WTC11 (cell line): Measurements from ENCODE around the gene RIN3. TPM values are rescaled to one million over a fixed set of nuclear protein-coding genes. Genes with fewer than 3 reads are reported as not detected.

Source experiments
- ATAC-seq: fragments of 200-7000 bp; cut with Tn5 transposase; 2 replicates; pipeline ENCODE4 v1.10.0; 2021; ENCODE audit warnings: mild to moderate bottlenecking, moderate library complexity
- CTCF ChIA-PET: fragments of 300-600 bp; sonication (Branson Sonifier 250); formaldehyde crosslinking; loops from one replicate; lab custom pipeline; 2021; ENCODE audit warnings: antibody characterized with exemption; lab: Charles Lee
- POLR2A ChIA-PET: fragments of 350-600 bp; sonication (Branson Sonifier 250); formaldehyde crosslinking; loops from one replicate; lab custom pipeline; 2021; ENCODE audit warnings: antibody characterized with exemption; lab: Charles Lee
- DNase-seq: peaks from one replicate; pipeline ENCODE4 v3.0.0; 2021; ENCODE audit warnings: low spot score
- H3K27ac Mint-ChIP-seq: 2 replicates; pipeline ENCODE4 v1.8.0; 2021; ENCODE audit warnings: mixed read lengths
- H3K27me3 Mint-ChIP-seq: 2 replicates; pipeline ENCODE4 v1.8.0; 2021; ENCODE audit warnings: low read depth, mild to moderate bottlenecking, moderate library complexity, mixed read lengths
- H3K36me3 Mint-ChIP-seq: 2 replicates; pipeline ENCODE4 v1.8.0; 2021; ENCODE audit warnings: mixed read lengths
- H3K4me1 Mint-ChIP-seq: 2 replicates; pipeline ENCODE4 v1.8.0; 2022; ENCODE audit warnings: mixed read lengths
- H3K4me3 Mint-ChIP-seq: 2 replicates; pipeline ENCODE4 v1.8.0; 2021; ENCODE audit warnings: mild to moderate bottlenecking, moderate library complexity, mixed read lengths
- H3K9me3 Mint-ChIP-seq: 2 replicates; pipeline ENCODE4 v1.8.0; 2021; ENCODE audit warnings: mixed read lengths
- CTCF ChIP-seq: fragments of 200-600 bp; IDR thresholded peaks from 2 replicates; pipeline ENCODE4 v1.8.0; 2022; ENCODE audit warnings: antibody characterized with exemption
- E2F1 ChIP-seq: sonication (generic); formaldehyde crosslinking; IDR thresholded peaks from 2 replicates; pipeline ENCODE4 v1.8.0; 2022; ENCODE audit warnings: mild to moderate bottlenecking, missing genetic modification reagents
- E2F5 ChIP-seq: sonication (generic); formaldehyde crosslinking; IDR thresholded peaks from 2 replicates; pipeline ENCODE4 v1.8.1; 2022; ENCODE audit warnings: mild to moderate bottlenecking, moderate library complexity, missing genetic modification reagents
- ESRRA ChIP-seq: sonication (generic); formaldehyde crosslinking; IDR thresholded peaks from 2 replicates; pipeline ENCODE4 v1.8.1; 2022; ENCODE audit warnings: mild to moderate bottlenecking, missing genetic modification reagents, borderline replicate concordance
- ETV6 ChIP-seq: sonication (generic); formaldehyde crosslinking; IDR thresholded peaks from 2 replicates; pipeline ENCODE4 v1.8.1; 2022; ENCODE audit warnings: mild to moderate bottlenecking, missing genetic modification reagents
- GABPB1 ChIP-seq: sonication (generic); formaldehyde crosslinking; IDR thresholded peaks from 2 replicates; pipeline ENCODE4 v1.8.1; 2023; ENCODE audit warnings: mild to moderate bottlenecking, missing genetic modification reagents
- HMGA2 ChIP-seq: fragments of 250-450 bp; sonication (Bioruptor Pico); IDR thresholded peaks from 2 replicates; pipeline ENCODE4 v1.4.0; 2021; ENCODE audit warnings: mild to moderate bottlenecking, moderate library complexity
- NFYB ChIP-seq: sonication (generic); formaldehyde crosslinking; conservative IDR thresholded peaks from 2 replicates; pipeline ENCODE4 v1.8.0; 2022; ENCODE audit warnings: low read depth, missing genetic modification reagents
- RELA ChIP-seq: sonication (generic); formaldehyde crosslinking; IDR thresholded peaks from 2 replicates; pipeline ENCODE4 v1.8.1; 2022; ENCODE audit warnings: missing genetic modification reagents, mild to moderate bottlenecking, borderline replicate concordance
- SP1 ChIP-seq: sonication (generic); formaldehyde crosslinking; conservative IDR thresholded peaks from 2 replicates; pipeline ENCODE4 v1.8.1; 2022; ENCODE audit warnings: missing genetic modification reagents
- USF2 ChIP-seq: sonication (generic); formaldehyde crosslinking; IDR thresholded peaks from 2 replicates; pipeline ENCODE4 v1.8.1; 2023; ENCODE audit warnings: mild to moderate bottlenecking, missing genetic modification reagents, moderate library complexity
- ZMAT4 ChIP-seq: fragments of 250-450 bp; sonication (Bioruptor Pico); IDR thresholded peaks from 2 replicates; pipeline ENCODE4 v1.9.0; 2021; ENCODE audit warnings: mild to moderate bottlenecking
- ZNF263 ChIP-seq: sonication (generic); formaldehyde crosslinking; IDR thresholded peaks from 2 replicates; pipeline ENCODE4 v1.8.1; 2022; ENCODE audit warnings: low read depth, mild to moderate bottlenecking, moderate library complexity, missing genetic modification reagents
- ZNF425 ChIP-seq: fragments of 250-450 bp; sonication (Bioruptor Pico); conservative IDR thresholded peaks from 2 replicates; pipeline ENCODE4 v1.9.0; 2021; ENCODE audit warnings: mild to moderate bottlenecking
- total RNA-seq: library from RNA; stranded (reverse); gene quantifications from 3 replicates; pipeline ENCODE4 v1.2.3, GENCODE V29; 2021

Gene RIN3
- total RNA-seq, 1 experiment from 2014 or later: 3.3 TPM

- ChIA-PET CTCF (no interaction called here), POLR2A (no interaction called here)
- H3K27me3 Mint-ChIP-seq: no peaks in the 10 kb centered on the region; the same call in 1 of the 2 replicates
- peak; percentile 62 for ATAC-seq
- H3K27ac Mint-ChIP-seq: no peak overlapping the region
- TF ChIP-seq ZNF425 (CRISPR knock-in tag) (no peak), GABPB1 (no peak), ZNF263 (CRISPR knock-in tag) (peak; percentile 79), SP1 (CRISPR knock-in tag) (no peak), E2F1 (CRISPR knock-in tag) (no peak), USF2 (CRISPR knock-in tag) (no peak), ESRRA (CRISPR knock-in tag) (no peak), RELA (CRISPR knock-in tag) (no peak)
- no peak for DNase-seq
- no peaks in the 10 kb centered on the region for H3K36me3 Mint-ChIP-seq
- H3K4me3 Mint-ChIP-seq: no peak overlapping the region
- peaks cover 11% of the 10 kb centered on the region for H3K4me1 Mint-ChIP-seq
- H3K9me3 Mint-ChIP-seq: no peaks in the 10 kb centered on the region
Observed at GRCh38 chr14:92487513-92488133, 26.0 kb upstream of the RIN3 start.

- DNase-seq (no peak), ATAC-seq (no peak)
- Mint-ChIP-seq H3K36me3 (no peaks in the 10 kb centered on the region), H3K4me3 (no peak overlapping the region), H3K27me3 (no peaks in the 10 kb centered on the region; the same call in 1 of the 2 replicates), H3K27ac (no peak overlapping the region), H3K4me1 (peaks cover 11% of the 10 kb centered on the region), H3K9me3 (no peaks in the 10 kb centered on the region)
- TF ChIP-seq ZMAT4 (CRISPR knock-in tag): no peak
- TF ChIP-seq E2F5 (CRISPR knock-in tag): no peak
- TF ChIP-seq HMGA2 (CRISPR knock-in tag): no peak
- TF ChIP-seq ETV6 (CRISPR knock-in tag): no peak
- TF ChIP-seq CTCF: no peak
- TF ChIP-seq GABPB1: no peak
- TF ChIP-seq NFYB (CRISPR knock-in tag): no peak
- no peak for TF ChIP-seq ESRRA (CRISPR knock-in tag)
- CTCF ChIA-PET: interaction anchor here (1.3 kb wide), 1 partner anchor 21 kb away, joined by 3 read pairs; no protein-coding TSS in a partner anchor
- POLR2A ChIA-PET: no interaction called here
Observed at GRCh38 chr14:92489394-92490238, 24.0 kb upstream of the RIN3 start.
